ENCODE results near the gene VPS13D.
A peak's percentile ranks its signal among the peaks of the same experiment; 100 is the strongest.

Gene VPS13D

GRCh38 chr1:12544992-12545391, 315.2 kb downstream of the VPS13D start:
- DNase-seq (ENCODE audit: low spot score), result no peak
- in situ Hi-C loops (cut with MboI; ENCODE audit: low sequenced_read_pairs, unreplicated experiment), result no loop called here
- TF ChIP-seq CTCF (IDR thresholded peaks at IDR 0.05; ENCODE audit: borderline replicate concordance, control extremely low read depth, extremely low read depth, insufficient read depth, missing control alignments), result no peak

- in situ Hi-C loops (cut with MboI; ENCODE audit: low sequenced_read_pairs, unreplicated experiment), result no loop called here
- DNase-seq (ENCODE audit: low spot score), result no peak
- TF ChIP-seq CTCF (IDR thresholded peaks at IDR 0.05; ENCODE audit: borderline replicate concordance, control extremely low read depth, extremely low read depth, insufficient read depth, missing control alignments), result no peak
Observed at GRCh38 chr1:12546771-12547585, 317.1 kb downstream of the VPS13D start.

GRCh38 chr1:12547586-12548225, 317.9 kb downstream of the VPS13D start:
- in situ Hi-C loops (cut with MboI; ENCODE audit: low sequenced_read_pairs, unreplicated experiment), result no loop called here
- TF ChIP-seq CTCF (IDR thresholded peaks at IDR 0.05; ENCODE audit: borderline replicate concordance, control extremely low read depth, extremely low read depth, insufficient read depth, missing control alignments), result no peak
- no peak for DNase-seq (ENCODE audit: low spot score)

GRCh38 chr1:12548279-12548972, 318.6 kb downstream of the VPS13D start:
- in situ Hi-C loops (cut with MboI; ENCODE audit: low sequenced_read_pairs, unreplicated experiment), result no loop called here
- no peak for TF ChIP-seq CTCF (IDR thresholded peaks at IDR 0.05; ENCODE audit: borderline replicate concordance, control extremely low read depth, extremely low read depth, insufficient read depth, missing control alignments)
- peak; percentile 26 for DNase-seq (ENCODE audit: low spot score)

GRCh38 chr1:12548973-12549459, 319.2 kb downstream of the VPS13D start:
- TF ChIP-seq CTCF (IDR thresholded peaks at IDR 0.05; ENCODE audit: borderline replicate concordance, control extremely low read depth, extremely low read depth, insufficient read depth, missing control alignments), result no peak
- in situ Hi-C loops (cut with MboI; ENCODE audit: low sequenced_read_pairs, unreplicated experiment), result no loop called here
- DNase-seq (ENCODE audit: low spot score), result no peak

All from GM13976 (cell line).